Activated CD8-positive, alpha-beta T cell treated with anti-CD3 and anti-CD28 coated beads for 36 hours (primary cell): Measurements from ENCODE around the gene SURF2. TPM values are rescaled to one million over a fixed set of nuclear protein-coding genes. Genes with fewer than 3 reads are reported as not detected.

Source experiments
- ATAC-seq: fragments of 200-7000 bp; cut with Tn5 transposase; one replicate; pipeline ENCODE4 v1.10.0; 2021; ENCODE audit warnings: mild to moderate bottlenecking, moderate library complexity
- CTCF ChIA-PET: fragments of 350-600 bp; sonication (Branson Sonifier 250); formaldehyde crosslinking; loops from one replicate; lab custom pipeline; 2021; ENCODE audit warnings: antibody characterized with exemption; lab: Charles Lee
- POLR2A ChIA-PET: fragments of 350-600 bp; sonication (Branson Sonifier 250); formaldehyde crosslinking; loops from one replicate; lab custom pipeline; 2021; ENCODE audit warnings: antibody characterized with exemption; lab: Charles Lee
- DNase-seq: peaks from one replicate; pipeline ENCODE4 v3.0.0-alpha.2; 2020
- H3K27ac Mint-ChIP-seq: one replicate; pipeline ENCODE4 v1.8.0; 2021; ENCODE audit warnings: mild to moderate bottlenecking, mixed read lengths
- H3K27me3 Mint-ChIP-seq: one replicate; pipeline ENCODE4 v1.8.0; 2021; ENCODE audit warnings: mixed read lengths
- H3K36me3 Mint-ChIP-seq: one replicate; pipeline ENCODE4 v1.8.0; 2021; ENCODE audit warnings: low read depth, mixed read lengths
- H3K4me1 Mint-ChIP-seq: one replicate; pipeline ENCODE4 v1.8.0; 2021; ENCODE audit warnings: low read depth, mixed read lengths
- H3K4me3 Mint-ChIP-seq: one replicate; pipeline ENCODE4 v1.8.0; 2021; ENCODE audit warnings: mild to moderate bottlenecking, moderate library complexity, mixed read lengths
- H3K9me3 Mint-ChIP-seq: one replicate; pipeline ENCODE4 v1.8.0; 2021; ENCODE audit warnings: mixed read lengths
- intact Hi-C: fragments of 100-400 bp; cut with micrococcal nuclease; formaldehyde crosslinking; loops from one replicate; pipeline ENCODE4 v1.10.0; 2022
- total RNA-seq, 2 experiments: library from RNA; stranded (reverse); gene quantifications; one replicate each; pipeline ENCODE4 v1.2.3, GENCODE V29; 2021
- TF ChIP-seq, protein P1 (sequence below): fragments of 200-600 bp; IDR thresholded peaks from one replicate; pipeline ENCODE4 v1.8.0; 2022; ENCODE audit warnings: antibody characterized with exemption, mild to moderate bottlenecking

Gene SURF2
- total RNA-seq, 2 experiments from 2014 or later, result 14.6 to 21.5 TPM

DNA sequence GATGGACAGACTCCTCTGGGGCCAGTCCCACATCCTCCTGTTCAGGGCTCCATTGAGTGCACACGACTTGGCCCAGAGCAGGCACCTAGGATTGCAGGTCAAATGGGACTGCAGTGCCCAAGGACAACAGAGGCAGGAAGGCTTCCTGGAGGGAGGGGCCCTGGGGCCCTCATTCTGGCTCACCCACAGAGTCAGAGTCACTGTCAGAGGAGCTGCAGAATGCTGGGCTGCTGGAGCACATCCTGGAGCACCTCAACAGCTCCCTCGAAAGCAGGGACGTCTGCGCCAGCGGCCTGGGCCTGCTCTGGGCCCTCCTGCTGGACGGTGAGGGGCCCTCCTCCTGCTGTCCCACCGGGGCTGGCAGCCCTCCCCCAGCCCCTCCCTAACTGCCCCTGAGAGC, 46.3 kb downstream of the SURF2 start:
- TF ChIP-seq, protein P1, sequence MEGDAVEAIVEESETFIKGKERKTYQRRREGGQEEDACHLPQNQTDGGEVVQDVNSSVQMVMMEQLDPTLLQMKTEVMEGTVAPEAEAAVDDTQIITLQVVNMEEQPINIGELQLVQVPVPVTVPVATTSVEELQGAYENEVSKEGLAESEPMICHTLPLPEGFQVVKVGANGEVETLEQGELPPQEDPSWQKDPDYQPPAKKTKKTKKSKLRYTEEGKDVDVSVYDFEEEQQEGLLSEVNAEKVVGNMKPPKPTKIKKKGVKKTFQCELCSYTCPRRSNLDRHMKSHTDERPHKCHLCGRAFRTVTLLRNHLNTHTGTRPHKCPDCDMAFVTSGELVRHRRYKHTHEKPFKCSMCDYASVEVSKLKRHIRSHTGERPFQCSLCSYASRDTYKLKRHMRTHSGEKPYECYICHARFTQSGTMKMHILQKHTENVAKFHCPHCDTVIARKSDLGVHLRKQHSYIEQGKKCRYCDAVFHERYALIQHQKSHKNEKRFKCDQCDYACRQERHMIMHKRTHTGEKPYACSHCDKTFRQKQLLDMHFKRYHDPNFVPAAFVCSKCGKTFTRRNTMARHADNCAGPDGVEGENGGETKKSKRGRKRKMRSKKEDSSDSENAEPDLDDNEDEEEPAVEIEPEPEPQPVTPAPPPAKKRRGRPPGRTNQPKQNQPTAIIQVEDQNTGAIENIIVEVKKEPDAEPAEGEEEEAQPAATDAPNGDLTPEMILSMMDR, result no peak
- H3K9me3 Mint-ChIP-seq, result no peaks in the 10 kb centered on the region
- H3K4me3 Mint-ChIP-seq, result no peak overlapping the region
- ChIA-PET CTCF (interaction anchor here (0.9 to 2.2 kb wide), 5 partner anchors 13 to 216 kb away, joined by 3 to 10 read pairs (median 3); partner anchors contain the start of genes SURF1 and SURF2), POLR2A (interaction anchor here (0.9 to 1.6 kb wide), 6 partner anchors 13 to 54 kb away, joined by 3 to 7 read pairs (median 3); no protein-coding TSS in a partner anchor)
- ATAC-seq (no peak), DNase-seq (no peak)
- H3K27ac Mint-ChIP-seq, result no peak overlapping the region
- no peaks in the 10 kb centered on the region for H3K27me3 Mint-ChIP-seq
- peaks cover 28% of the 10 kb centered on the region for H3K36me3 Mint-ChIP-seq
- peaks cover 11% of the 10 kb centered on the region for H3K4me1 Mint-ChIP-seq
- intact Hi-C loops, result loop anchor here (10.0 kb wide), 1 partner anchor 218 kb away; no protein-coding TSS in a partner anchor

DNA sequence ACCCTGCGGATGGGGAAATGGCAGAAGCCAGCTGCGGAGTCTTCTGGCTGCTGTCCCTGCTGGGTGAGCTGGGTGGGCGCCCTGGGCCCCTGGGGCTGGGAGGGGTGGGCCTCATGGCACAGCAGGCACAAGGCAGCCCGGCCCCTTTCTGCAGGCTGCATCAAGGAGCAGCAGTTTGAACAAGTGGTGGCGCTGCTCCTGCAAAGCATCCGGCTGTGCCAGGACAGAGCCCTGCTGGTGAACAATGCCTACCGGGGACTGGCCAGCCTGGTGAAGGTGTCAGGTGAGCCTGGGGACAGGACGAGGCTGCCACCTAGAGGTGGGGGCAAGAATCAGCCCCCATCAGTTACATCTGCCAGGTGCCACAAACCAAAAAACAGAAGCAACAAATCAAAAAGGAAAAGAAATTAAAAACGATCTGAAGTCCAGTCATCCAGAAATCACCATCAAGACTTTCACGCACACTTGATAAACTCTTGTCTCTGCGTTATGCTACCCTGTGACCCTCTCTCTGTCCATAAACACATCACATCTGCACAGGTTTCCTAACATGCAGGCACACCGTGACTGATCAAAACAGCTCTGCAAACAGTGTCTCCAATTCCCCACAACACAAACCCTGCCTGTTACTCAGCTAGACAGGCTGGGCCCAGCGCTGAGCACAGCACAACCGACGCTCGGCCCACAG, 47.6 kb downstream of the SURF2 start:
- intact Hi-C loops, result loop anchor here (10.0 kb wide), 1 partner anchor 219 kb away; no protein-coding TSS in a partner anchor
- ATAC-seq, result peak; percentile 38
- POLR2A ChIA-PET, result interaction anchor here (0.7 to 1.4 kb wide), 9 partner anchors 9 to 81 kb away, joined by 3 to 9 read pairs (median 3); partner anchors contain the start of genes MED22, RPL7A and SURF1

DNA sequence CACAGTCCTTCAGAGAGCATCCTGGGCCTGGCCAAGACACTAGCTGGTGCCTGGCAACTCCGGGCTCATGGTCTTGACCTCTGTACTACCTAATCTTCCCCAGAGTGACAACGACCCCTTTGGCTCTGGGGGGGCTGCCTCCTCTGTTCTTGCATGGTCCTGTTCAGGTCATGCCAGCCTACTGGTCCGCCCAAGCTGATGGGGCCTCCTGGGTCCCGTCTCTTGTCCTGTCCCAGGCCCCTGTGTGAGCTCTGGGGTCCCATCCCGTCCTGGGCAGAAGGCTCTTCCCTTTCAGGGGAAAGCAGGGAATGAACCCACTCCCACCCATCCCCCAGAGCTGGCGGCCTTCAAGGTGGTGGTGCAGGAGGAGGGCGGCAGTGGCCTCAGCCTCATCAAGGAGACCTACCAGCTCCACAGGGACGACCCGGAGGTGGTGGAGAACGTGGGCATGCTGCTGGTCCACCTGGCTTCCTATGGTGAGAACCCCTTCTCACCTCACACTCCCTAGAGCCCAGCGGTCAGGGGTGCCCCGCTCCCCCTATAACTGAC, 48.2 kb downstream of the SURF2 start:
- ChIA-PET POLR2A (interaction anchor here (0.7 to 1.4 kb wide), 7 partner anchors 9 to 80 kb away, joined by 3 to 9 read pairs (median 4); partner anchors contain the start of genes MED22, RPL7A and SURF1), CTCF (interaction anchor here (0.7 to 2.6 kb wide), 8 partner anchors 12 to 218 kb away, joined by 3 to 12 read pairs (median 4); partner anchors contain the start of gene REXO4)
- H3K9me3 Mint-ChIP-seq, result no peaks in the 10 kb centered on the region
- ATAC-seq (no peak), DNase-seq (no peak)
- intact Hi-C loops, result loop anchor here (5.0 to 10.0 kb wide), 2 partner anchors 83 to 220 kb away; no protein-coding TSS in a partner anchor
- H3K27me3 Mint-ChIP-seq, result no peaks in the 10 kb centered on the region
- H3K27ac Mint-ChIP-seq, result peak overlapping the region; percentile 7
- TF ChIP-seq, protein P1, result no peak
- peaks cover 11% of the 10 kb centered on the region for H3K4me1 Mint-ChIP-seq
- H3K4me3 Mint-ChIP-seq, result no peak overlapping the region
- peaks cover 34% of the 10 kb centered on the region for H3K36me3 Mint-ChIP-seq

More for the DNA sequence above, 47.6 kb downstream of the SURF2 start:
- Mint-ChIP-seq H3K27me3 (no peaks in the 10 kb centered on the region), H3K9me3 (no peaks in the 10 kb centered on the region), H3K36me3 (peaks cover 30% of the 10 kb centered on the region), H3K27ac (peak overlapping the region; percentile 7), H3K4me1 (peaks cover 11% of the 10 kb centered on the region), H3K4me3 (no peak overlapping the region)
- DNase-seq, result peak; percentile 63
- CTCF ChIA-PET, result interaction anchor here (0.7 to 2.6 kb wide), 12 partner anchors 12 to 217 kb away, joined by 3 to 12 read pairs (median 3); partner anchors contain the start of genes REXO4, SURF1 and SURF2
- TF ChIP-seq, protein P1, result peak; percentile 79

GRCh38 chr9:133405508-133406438, 49.4 kb downstream of the SURF2 start:
- H3K27ac Mint-ChIP-seq, result no peak overlapping the region
- no peaks in the 10 kb centered on the region for H3K27me3 Mint-ChIP-seq
- H3K4me1 Mint-ChIP-seq, result peaks cover 11% of the 10 kb centered on the region
- ChIA-PET POLR2A (interaction anchor here (0.7 to 1.1 kb wide), 2 partner anchors 9 to 11 kb away, joined by 3 read pairs; no protein-coding TSS in a partner anchor), CTCF (interaction anchor here (0.7 to 2.6 kb wide), 6 partner anchors 10 to 90 kb away, joined by 3 to 12 read pairs (median 4); partner anchors contain the start of genes CACFD1 and REXO4)
- DNase-seq (no peak), ATAC-seq (no peak)
- TF ChIP-seq, protein P1, result no peak
- no peaks in the 10 kb centered on the region for H3K9me3 Mint-ChIP-seq
- intact Hi-C loops, result loop anchor here (5.0 to 10.0 kb wide), 2 partner anchors 82 to 221 kb away; no protein-coding TSS in a partner anchor
- H3K4me3 Mint-ChIP-seq, result no peak overlapping the region
- H3K36me3 Mint-ChIP-seq, result peaks cover 44% of the 10 kb centered on the region
